Posterior vena cava (tissue), 2 donors: ENCODE results near the gene PLEKHH3. TPM values are rescaled to one million over a fixed set of nuclear protein-coding genes. Genes with fewer than 3 reads are reported as not detected.
A peak's percentile ranks its signal among the peaks of the same experiment; 100 is the strongest.

Experiments used
- DNase-seq: peaks from one replicate; pipeline ENCODE4 v3.0.0-alpha.2; 2020; ENCODE audit warnings: low spot score
- intact Hi-C, 2 donors: fragments of 100-400 bp; cut with DNase I; formaldehyde crosslinking; loops; one replicate each; pipeline versions ENCODE4 v1.14.1 to v1.14.2; 2022 to 2023
- long read RNA-seq, 2 donors: library from polyadenylated mRNA; unstranded; transcript quantifications; one replicate each; pipeline ENCODE4 v2.0.0, GENCODE V29; 2020 to 2021
- total RNA-seq, 2 donors: library from RNA; stranded (reverse); fragmentation: NEBNext Ultra II Directional; extraction: Animal tissue kit (Norgen Biotek cat#: 25700); gene quantifications; one replicate each; pipeline ENCODE4 v1.2.1, GENCODE V29; 2021
- donor health status: DM: yes; HTN: yes; CAD: no.
- donor health status: DM: yes; HTN: yes; CAD: no.

The PLEKHH3 gene, protein sequence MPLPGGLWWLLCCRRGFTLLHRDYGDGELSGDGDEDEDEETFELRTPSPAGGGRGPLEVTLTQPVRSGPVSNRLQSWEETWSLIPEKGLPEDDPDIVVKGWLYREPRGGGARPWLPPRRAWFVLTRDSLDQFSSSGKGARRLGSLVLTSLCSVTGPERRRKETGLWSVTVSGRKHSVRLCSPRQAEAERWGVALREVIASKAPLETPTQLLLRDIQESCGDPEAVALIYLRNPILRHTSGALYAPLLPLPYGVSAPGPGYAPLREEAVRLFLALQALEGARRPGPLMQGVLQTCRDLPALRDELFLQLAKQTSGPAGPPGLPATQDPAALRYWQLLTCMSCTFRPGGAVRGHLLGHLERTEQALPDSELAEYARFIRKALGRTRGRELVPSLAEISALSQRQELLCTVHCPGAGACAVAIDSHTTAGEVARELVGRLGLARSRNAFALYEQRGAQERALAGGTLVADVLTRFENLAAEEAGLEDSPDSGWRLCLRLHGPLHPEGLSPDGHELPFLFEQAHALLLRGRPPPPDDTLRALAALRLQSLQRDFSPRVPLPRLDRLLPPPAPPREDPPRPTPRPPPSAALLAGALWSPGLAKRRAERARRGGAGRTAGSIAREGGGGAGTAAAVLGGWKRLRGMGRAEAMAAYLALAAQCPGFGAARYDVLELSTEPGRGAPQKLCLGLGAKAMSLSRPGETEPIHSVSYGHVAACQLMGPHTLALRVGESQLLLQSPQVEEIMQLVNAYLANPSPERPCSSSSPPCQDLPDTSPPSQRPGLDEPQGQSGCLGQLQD
- total RNA-seq, result 10 to 100 TPM; 22.2 to 24.8 TPM
- long read RNA-seq, donor 1, transcript PLEKHH3-204 (13 exons, 2,983 nt), result major isoform, 6 of 23 reads
- long read RNA-seq, donor 1, partial matches to known transcripts, result 6 of 23 reads
- long read RNA-seq, donor 1, other reads (novel, unspliced or antisense), result 5 of 23 reads
- long read RNA-seq, donor 2, partial matches to known transcripts, result 3 of 3 reads
- long read RNA-seq, donor 2, other reads (novel, unspliced or antisense), result 0 of 3 reads

- no peak for DNase-seq
- intact Hi-C loops, result loop anchor here in 1 of 2 donors (10.0 kb wide), 1 partner anchor 62 kb away; no protein-coding TSS in a partner anchor
Observed at GRCh38 chr17:42676424-42677011, at the start of gene PLEKHH3. PLEKHH3 (minus strand) TSS chr17:42676994; CDS start chr17:42676563, 431 bp downstream.

- intact Hi-C loops, result loop anchor here (5.0 to 10.0 kb wide), 2 partner anchors 37 to 90 kb away; partner anchors contain the start of gene RAMP2 (in 1 of the 2)
- no peak for DNase-seq
Observed at GRCh38 chr17:42725143-42725542, 48.3 kb upstream of the PLEKHH3 start.

GRCh38 chr17:42723636-42724035, 46.8 kb upstream of the PLEKHH3 start:
- intact Hi-C loops, result loop anchor here in 1 of 2 donors (5.0 to 10.0 kb wide), 2 partner anchors 39 to 91 kb away; partner anchors contain the start of gene RAMP2
- DNase-seq, result no peak

DNA sequence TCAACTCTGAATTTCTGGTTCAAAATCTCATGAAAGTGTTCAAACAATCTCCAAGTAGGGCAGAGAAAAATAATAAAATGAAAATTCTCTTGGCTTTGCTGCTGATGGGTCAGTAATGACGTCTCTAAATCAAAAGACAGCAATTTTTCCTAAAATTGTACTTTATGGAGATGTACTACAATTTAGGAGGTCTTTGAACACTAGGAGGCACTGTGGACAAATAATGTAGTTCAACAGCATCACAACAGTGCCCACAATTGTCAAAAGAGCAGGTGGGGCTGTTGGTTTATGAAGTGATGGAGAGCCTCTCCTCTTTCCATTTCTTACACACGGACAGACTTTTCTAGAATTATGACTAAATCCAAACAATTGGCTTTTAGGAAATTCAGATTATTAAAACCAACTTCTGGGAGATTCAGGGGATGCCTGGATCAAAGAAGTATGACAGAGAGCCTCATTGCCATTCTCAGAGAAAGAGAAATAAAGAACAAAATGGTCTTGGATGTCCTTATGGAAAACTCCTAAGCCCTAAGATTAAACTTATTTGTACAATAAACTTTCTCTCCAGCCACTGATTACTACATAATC, 44.3 kb upstream of the PLEKHH3 start:
- DNase-seq, result no peak
- intact Hi-C loops, result loop anchor here in 1 of 2 donors (5.0 to 10.0 kb wide), 2 partner anchors 41 to 94 kb away; partner anchors contain the start of gene RAMP2

- peak; percentile 19 for DNase-seq
Observed at GRCh38 chr17:42709561-42709960, 32.8 kb upstream of the PLEKHH3 start.

DNA sequence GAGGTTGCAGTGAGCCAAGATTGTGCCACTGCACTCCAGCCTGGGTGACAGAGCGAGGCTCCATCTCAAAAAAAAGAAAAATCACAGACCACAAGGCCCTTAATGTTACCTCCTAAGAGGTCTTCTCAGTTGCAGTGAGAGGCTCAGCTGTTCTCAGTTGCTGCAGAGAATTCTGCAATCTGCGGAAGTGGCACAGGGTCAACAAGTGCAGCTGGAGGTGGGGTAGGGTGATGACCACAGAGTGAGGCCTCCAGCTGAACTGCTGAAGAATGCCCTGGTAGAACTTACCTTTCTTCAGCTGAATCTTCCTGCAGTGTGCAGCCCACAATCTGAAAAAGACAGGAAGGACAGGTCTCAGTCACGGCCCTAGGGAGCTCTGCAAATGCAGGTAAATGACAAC, 31.8 kb upstream of the PLEKHH3 start:
- intact Hi-C loops, result loop anchor here in 1 of 2 donors (10.0 kb wide), 1 partner anchor 116 kb away; the partner anchor contains the start of gene BECN1
- no peak for DNase-seq

More at GRCh38 chr17:42709561-42709960, 32.8 kb upstream of the PLEKHH3 start:
- intact Hi-C loops, result loop anchor here in 1 of 2 donors (10.0 kb wide), 1 partner anchor 115 kb away; the partner anchor contains the start of gene BECN1

DNA sequence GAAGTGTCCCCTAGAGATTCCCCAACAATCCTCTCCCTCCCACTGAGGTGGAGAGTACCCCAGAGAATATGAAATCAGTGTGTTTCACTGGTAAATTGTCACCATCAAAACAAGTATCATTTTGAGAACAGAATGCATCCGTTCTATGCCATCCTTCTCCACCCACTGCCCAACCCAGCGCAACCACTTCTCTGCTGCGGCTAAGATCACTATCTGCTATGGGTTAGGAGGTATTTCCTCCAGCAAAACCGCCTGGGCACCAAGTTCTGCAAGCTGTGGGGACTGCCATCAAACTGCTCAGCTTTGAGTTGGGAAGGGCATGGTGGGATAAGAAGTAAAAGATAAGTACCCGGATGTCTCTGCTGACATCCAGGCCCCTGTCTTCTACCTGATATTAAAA, 29.9 kb upstream of the PLEKHH3 start:
- intact Hi-C loops, result loop anchor here in 1 of 2 donors (10.0 kb wide), 1 partner anchor 118 kb away; the partner anchor contains the start of gene BECN1

DNA sequence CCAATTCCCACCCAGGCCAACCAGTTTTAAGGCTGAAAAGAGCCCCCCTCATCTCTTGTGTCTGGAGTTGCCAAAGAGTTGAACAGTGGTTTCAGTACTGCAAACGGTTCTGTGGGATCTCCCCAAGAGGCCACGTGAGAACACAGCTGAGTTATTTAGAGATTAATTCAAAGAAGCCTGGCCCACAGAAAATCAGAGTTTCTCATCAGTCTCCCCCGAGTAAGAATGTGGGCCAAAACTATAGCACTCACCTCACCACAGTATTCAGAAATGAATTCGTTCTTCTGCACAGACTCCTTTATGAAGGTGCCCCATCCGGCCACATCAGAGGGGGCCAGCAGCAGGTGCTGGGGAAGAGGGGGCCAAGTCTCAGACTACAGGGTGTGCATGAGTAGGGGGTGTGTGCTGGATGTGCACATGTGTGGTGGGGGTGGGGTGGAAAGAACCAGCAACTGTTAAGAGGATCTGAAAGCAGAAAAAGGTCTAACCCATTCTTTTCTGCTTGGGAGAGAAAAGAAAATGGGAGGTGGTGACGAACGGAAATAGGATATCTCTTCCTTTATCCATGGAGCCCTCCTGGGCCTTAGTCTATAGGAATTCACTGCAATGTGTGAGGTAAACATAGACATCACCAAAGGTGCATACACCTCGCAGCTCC, 28.2 kb upstream of the PLEKHH3 start:
- DNase-seq, result no peak
- intact Hi-C loops, result loop anchor here in 1 of 2 donors (10.0 kb wide), 1 partner anchor 120 kb away; the partner anchor contains the start of gene BECN1

More for the DNA sequence above, 29.9 kb upstream of the PLEKHH3 start:
- DNase-seq, result peak; percentile 61

DNA sequence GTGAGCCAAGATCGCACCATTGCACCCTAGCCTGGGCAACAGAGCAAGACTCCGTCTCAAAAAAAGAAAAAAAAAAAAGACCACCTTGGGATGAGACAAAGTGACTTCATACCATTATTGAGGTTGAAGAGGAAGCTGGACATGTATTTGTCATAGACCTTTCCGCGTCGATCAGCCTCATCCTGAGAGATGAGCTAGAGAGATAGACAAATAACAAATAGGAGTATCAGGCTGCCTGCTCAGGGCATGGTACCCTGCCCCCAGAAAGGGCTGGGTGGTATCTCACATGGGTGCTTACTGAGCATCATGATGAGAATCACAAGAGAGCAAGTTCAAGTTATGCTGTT, 27.7 kb upstream of the PLEKHH3 start:
- DNase-seq, result no peak
- intact Hi-C loops, result loop anchor here in 1 of 2 donors (10.0 kb wide), 1 partner anchor 120 kb away; the partner anchor contains the start of gene BECN1

DNA sequence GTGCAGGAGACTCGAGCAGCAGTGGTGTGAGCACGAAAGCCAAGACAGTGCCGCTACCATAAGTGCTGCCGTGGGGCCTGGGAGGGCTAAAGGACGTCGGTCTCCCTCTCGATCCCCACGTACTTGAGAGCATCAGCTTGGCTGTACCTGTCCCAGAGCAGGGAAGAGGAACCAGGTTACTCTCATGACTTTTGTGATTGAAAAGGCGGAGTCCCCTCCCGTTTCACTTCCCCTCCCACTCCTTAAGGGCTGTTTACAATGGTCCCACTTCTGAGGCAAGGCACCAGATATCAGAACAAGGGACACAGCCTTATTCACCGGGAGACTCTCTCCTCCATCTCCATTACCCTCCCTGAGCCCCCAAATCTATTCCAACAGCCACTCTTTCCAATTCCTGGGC, 25.7 kb upstream of the PLEKHH3 start:
- intact Hi-C loops, result loop anchor here in 1 of 2 donors (10.0 kb wide), 1 partner anchor 122 kb away; the partner anchor contains the start of gene BECN1

GRCh38 chr17:42700586-42701289, 23.9 kb upstream of the PLEKHH3 start:
- DNase-seq, result no peak
- intact Hi-C loops, result loop anchor here in 1 of 2 donors (10.0 kb wide), 1 partner anchor 124 kb away; the partner anchor contains the start of gene BECN1

More for the DNA sequence above, 25.7 kb upstream of the PLEKHH3 start:
- no peak for DNase-seq

GRCh38 chr17:42699415-42699740, 22.6 kb upstream of the PLEKHH3 start:
- intact Hi-C loops, result no loop called here

DNA sequence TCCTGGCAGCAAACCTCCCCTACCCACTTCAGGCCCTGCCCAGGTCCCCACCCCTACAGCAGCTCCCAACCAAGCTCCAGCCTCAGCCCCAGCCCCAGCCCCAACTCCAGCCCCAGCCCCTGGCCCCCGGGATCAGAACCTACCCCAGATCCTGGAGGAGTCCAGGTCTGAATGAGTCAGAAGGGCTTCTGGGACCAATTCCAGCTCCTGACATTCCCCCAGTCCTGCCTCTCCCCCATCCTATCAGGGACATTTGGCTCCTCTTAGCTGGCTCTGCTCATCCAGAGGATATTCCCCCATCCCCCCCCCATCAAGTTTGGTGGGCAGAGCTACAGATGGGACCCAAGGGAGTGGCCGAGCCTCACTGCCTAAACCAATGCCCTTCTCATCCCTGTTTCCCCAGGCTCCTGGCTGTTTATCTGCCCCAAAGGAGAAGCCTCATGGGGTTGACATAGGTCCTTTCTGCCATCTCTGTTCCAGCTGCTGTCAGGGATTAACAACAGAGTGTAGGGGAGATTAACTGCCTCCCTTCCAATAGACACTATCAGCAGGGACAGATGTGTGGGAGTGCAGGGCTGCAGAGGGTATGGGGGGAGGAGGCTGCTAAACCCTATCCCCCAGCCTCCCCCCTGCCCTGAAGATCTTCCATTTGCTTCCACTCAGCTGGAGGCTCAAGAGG, 22.1 kb upstream of the PLEKHH3 start:
- DNase-seq, result peak; percentile 81
- intact Hi-C loops, result no loop called here

More at GRCh38 chr17:42699415-42699740, 22.6 kb upstream of the PLEKHH3 start:
- no peak for DNase-seq

GRCh38 chr17:42697108-42697811, 20.5 kb upstream of the PLEKHH3 start:
- peak; percentile 65 for DNase-seq

DNA sequence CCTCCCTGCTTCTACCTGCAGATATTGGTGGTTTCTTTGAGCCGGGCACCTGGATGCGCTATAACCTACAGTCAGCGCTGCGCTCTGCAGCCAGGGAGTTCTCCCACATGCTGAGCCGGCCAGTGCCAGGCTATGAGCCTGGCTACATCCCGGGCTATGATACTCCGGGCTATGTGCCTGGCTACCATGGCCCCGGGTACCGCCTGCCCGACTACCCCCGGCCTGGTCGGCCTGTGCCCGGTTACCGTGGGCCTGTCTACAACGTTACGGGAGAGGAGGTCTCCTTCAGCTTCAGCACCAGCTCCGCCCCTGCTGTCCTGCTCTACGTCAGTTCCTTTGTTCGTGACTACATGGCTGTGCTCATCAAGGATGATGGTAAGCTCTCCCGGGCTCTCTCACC, 18.7 kb upstream of the PLEKHH3 start:
- intact Hi-C loops, result no loop called here

More at GRCh38 chr17:42697108-42697811, 20.5 kb upstream of the PLEKHH3 start:
- intact Hi-C loops, result no loop called here

GRCh38 chr17:42694524-42694923, 17.7 kb upstream of the PLEKHH3 start:
- intact Hi-C loops, result no loop called here
- no peak for DNase-seq

More for the DNA sequence above, 18.7 kb upstream of the PLEKHH3 start:
- DNase-seq, result peak; percentile 49
